ENCODE data around the gene AQP5.
A peak's percentile ranks its signal among the peaks of the same experiment; 100 is the strongest.

The AQP5 gene

GRCh38 chr12:49972641-49973360 lies 11.1 kb downstream of the AQP5 start, which contains the start of gene AQP6:
Gene AQP6 (plus strand): TSS chr12:49972947. CDS start chr12:49973174, 227 bp downstream.
- H3K4me3 ChIP-seq (ENCODE audit: control insufficient read depth, low read depth, low read length): no peak within 1 kb of the TSS
- no peak for TF ChIP-seq CTCF (IDR thresholded peaks at IDR 0.05; ENCODE audit: control insufficient read depth, insufficient read depth, low read depth, low read length, missing control alignments)
- DNase-seq (ENCODE audit: low read depth): no peak

- TF ChIP-seq CTCF (IDR thresholded peaks at IDR 0.05; ENCODE audit: control insufficient read depth, insufficient read depth, low read depth, low read length, missing control alignments): no peak
- H3K4me3 ChIP-seq (ENCODE audit: control insufficient read depth, low read depth, low read length): no peak overlapping the region
- no peak for DNase-seq (ENCODE audit: low read depth)
Measured at GRCh38 chr12:49973361-49973830, 11.7 kb downstream of the AQP5 start.

- no peak overlapping the region for H3K4me3 ChIP-seq (ENCODE audit: control insufficient read depth, low read depth, low read length)
- TF ChIP-seq CTCF (IDR thresholded peaks at IDR 0.05; ENCODE audit: control insufficient read depth, insufficient read depth, low read depth, low read length, missing control alignments): peak; percentile 83
- DNase-seq (ENCODE audit: low read depth): no peak
Measured at GRCh38 chr12:49974231-49974675, 12.6 kb downstream of the AQP5 start.

- DNase-seq (ENCODE audit: low read depth): no peak
- TF ChIP-seq CTCF (IDR thresholded peaks at IDR 0.05; ENCODE audit: control insufficient read depth, insufficient read depth, low read depth, low read length, missing control alignments): no peak
- no peak overlapping the region for H3K4me3 ChIP-seq (ENCODE audit: control insufficient read depth, low read depth, low read length)
Measured at GRCh38 chr12:49974677-49975317, 13.1 kb downstream of the AQP5 start.

- no peak for TF ChIP-seq CTCF (IDR thresholded peaks at IDR 0.05; ENCODE audit: control insufficient read depth, insufficient read depth, low read depth, low read length, missing control alignments)
- no peak for DNase-seq (ENCODE audit: low read depth)
- H3K4me3 ChIP-seq (ENCODE audit: control insufficient read depth, low read depth, low read length): no peak overlapping the region
Measured at GRCh38 chr12:49975318-49975761, 13.7 kb downstream of the AQP5 start.

GRCh38 chr12:49976557-49976956 lies 14.9 kb downstream of the AQP5 start:
- TF ChIP-seq CTCF (IDR thresholded peaks at IDR 0.05; ENCODE audit: control insufficient read depth, insufficient read depth, low read depth, low read length, missing control alignments): no peak

More at GRCh38 chr12:49976557-49976956, 14.9 kb downstream of the AQP5 start:
- H3K4me3 ChIP-seq (ENCODE audit: control insufficient read depth, low read depth, low read length): no peak overlapping the region
- DNase-seq (ENCODE audit: low read depth): no peak

All from AG09309 (cell line).